Peyer's patch (tissue), 4 donors: ENCODE results near the gene DIP2A. TPM values are rescaled to one million over a fixed set of nuclear protein-coding genes. Genes with fewer than 3 reads are reported as not detected.

Source experiments
- DNase-seq, 3 donors: peaks; one replicate each; pipeline ENCODE4 v3.0.0-alpha.2; 2017 to 2019
- H3K27ac ChIP-seq, 4 donors: fragments of 200-600 bp; sonication (generic); one replicate each; pipeline ENCODE4 v1.5.1; 2016 to 2019
- H3K27me3 ChIP-seq, 2 donors: fragments of 200-600 bp; sonication (generic); one replicate each; pipeline ENCODE4 v1.5.1; 2019
- H3K36me3 ChIP-seq, 3 donors: fragments of 200-600 bp; sonication (generic); one replicate each; pipeline ENCODE4 v1.5.1; 2016 to 2019
- H3K4me1 ChIP-seq, 4 donors: fragments of 200-600 bp; sonication (generic); one replicate each; pipeline ENCODE4 v1.5.1; 2016 to 2019
- H3K4me3 ChIP-seq, 4 donors: fragments of 200-600 bp; sonication (generic); 1 replicate in 3 of 4; 2 replicates in 1 of 4; pipeline ENCODE4 v1.5.1; 2016 to 2019; ENCODE audit warnings: mild to moderate bottlenecking in 1 of 4
- H3K9me3 ChIP-seq, 4 donors: fragments of 200-600 bp; sonication (generic); one replicate each; pipeline ENCODE4 v1.5.1; 2016 to 2019; ENCODE audit warnings: mild to moderate bottlenecking in 1 of 4
- POLR2A ChIP-seq, 2 donors: fragments of 450-650 bp; IDR thresholded peaks; one replicate each; pipeline ENCODE4 v1.5.1; 2017; ENCODE audit warnings: antibody characterized with exemption in 2 of 2, mild to moderate bottlenecking in 2 of 2, moderate library complexity in 2 of 2
- total RNA-seq, 4 donors: library from RNA; depleted of rRNA; stranded (reverse); fragments of >200 nt; gene quantifications; one replicate each; pipeline ENCODE4 v1.1.0, GENCODE V29; 2016
- TF ChIP-seq, protein P1 (sequence below), 6 experiments: fragments of 450-650 bp in 4 of 6; fragments of 200-600 bp in 2 of 6; sonication (generic) in 1 of 6; IDR thresholded peaks; one replicate each; pipeline ENCODE4 v1.5.1; 2017 to 2019; ENCODE audit warnings: antibody characterized with exemption in 6 of 6, mild to moderate bottlenecking in 3 of 6, moderate library complexity in 1 of 6

Gene DIP2A
- total RNA-seq, 4 donors from 2014 or later, result 69.9 to 108 (median 85.3) TPM

DNA sequence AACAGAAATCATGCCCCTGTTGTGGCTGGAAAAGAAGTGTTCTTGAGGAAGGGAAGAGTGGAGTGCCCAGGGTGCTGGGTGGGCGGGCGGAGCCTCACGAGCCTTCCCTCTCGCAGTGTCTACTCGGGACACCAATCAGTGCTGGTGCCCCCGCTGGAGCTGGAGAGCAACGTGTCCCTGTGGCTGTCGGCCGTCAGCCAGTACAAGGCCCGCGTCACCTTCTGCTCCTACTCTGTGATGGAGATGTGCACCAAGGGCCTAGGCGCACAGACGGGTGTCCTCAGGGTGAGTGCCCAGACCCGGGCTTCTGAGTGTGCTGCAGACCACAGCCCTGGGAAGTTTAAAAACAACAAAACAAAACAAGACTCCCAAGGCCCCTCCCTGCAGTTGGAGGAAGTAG is 98.8 kb downstream of the DIP2A start:
- no peaks in the 10 kb centered on the region for H3K9me3 ChIP-seq
- TF ChIP-seq, protein P1, sequence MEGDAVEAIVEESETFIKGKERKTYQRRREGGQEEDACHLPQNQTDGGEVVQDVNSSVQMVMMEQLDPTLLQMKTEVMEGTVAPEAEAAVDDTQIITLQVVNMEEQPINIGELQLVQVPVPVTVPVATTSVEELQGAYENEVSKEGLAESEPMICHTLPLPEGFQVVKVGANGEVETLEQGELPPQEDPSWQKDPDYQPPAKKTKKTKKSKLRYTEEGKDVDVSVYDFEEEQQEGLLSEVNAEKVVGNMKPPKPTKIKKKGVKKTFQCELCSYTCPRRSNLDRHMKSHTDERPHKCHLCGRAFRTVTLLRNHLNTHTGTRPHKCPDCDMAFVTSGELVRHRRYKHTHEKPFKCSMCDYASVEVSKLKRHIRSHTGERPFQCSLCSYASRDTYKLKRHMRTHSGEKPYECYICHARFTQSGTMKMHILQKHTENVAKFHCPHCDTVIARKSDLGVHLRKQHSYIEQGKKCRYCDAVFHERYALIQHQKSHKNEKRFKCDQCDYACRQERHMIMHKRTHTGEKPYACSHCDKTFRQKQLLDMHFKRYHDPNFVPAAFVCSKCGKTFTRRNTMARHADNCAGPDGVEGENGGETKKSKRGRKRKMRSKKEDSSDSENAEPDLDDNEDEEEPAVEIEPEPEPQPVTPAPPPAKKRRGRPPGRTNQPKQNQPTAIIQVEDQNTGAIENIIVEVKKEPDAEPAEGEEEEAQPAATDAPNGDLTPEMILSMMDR (IDR thresholded peaks at IDR 0.05), result no peak
- no peak for TF ChIP-seq POLR2A (IDR thresholded peaks at IDR 0.05)
- peaks cover 0 to 90% (median 0%) of the 10 kb centered on the region in 3 donors for H3K36me3 ChIP-seq
- H3K27ac ChIP-seq, result no peak overlapping the region
- H3K27me3 ChIP-seq, result no peaks in the 10 kb centered on the region
- no peak overlapping the region for H3K4me3 ChIP-seq
- H3K4me1 ChIP-seq, result peaks cover 0 to 3% (median 0%) of the 10 kb centered on the region in 4 donors
- DNase-seq, result no peak

DNA sequence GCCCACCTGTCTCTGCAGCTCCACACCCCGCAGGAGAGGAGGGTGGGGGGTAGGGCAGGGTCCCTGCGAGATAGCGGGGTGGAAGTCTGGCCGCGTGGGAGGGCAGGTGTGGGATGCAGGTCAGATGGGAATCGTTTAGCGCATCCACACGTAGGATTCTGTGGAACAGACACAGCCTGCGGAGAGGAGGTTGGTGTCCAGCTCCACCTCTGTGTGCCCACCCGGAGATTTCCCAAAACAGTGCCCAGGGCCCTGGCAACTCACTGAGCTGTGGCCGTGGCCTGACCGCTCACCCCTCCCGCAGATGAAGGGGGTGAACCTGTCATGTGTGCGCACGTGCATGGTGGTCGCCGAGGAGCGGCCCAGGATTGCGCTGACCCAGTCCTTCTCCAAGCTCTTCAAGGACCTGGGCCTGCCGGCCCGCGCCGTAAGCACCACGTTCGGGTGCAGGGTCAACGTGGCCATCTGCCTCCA is 99.3 kb downstream of the DIP2A start:
- Histone ChIP-seq H3K27ac (no peak overlapping the region), H3K27me3 (no peaks in the 10 kb centered on the region), H3K4me1 (peaks cover 0 to 3% (median 0%) of the 10 kb centered on the region in 4 donors), H3K4me3 (no peak overlapping the region), H3K36me3 (peaks cover 0 to 91% (median 0%) of the 10 kb centered on the region in 3 donors), H3K9me3 (no peaks in the 10 kb centered on the region)
- no peak for TF ChIP-seq POLR2A (IDR thresholded peaks at IDR 0.05)
- TF ChIP-seq, protein P1 (IDR thresholded peaks at IDR 0.05), result no peak
- no peak for DNase-seq

DNA sequence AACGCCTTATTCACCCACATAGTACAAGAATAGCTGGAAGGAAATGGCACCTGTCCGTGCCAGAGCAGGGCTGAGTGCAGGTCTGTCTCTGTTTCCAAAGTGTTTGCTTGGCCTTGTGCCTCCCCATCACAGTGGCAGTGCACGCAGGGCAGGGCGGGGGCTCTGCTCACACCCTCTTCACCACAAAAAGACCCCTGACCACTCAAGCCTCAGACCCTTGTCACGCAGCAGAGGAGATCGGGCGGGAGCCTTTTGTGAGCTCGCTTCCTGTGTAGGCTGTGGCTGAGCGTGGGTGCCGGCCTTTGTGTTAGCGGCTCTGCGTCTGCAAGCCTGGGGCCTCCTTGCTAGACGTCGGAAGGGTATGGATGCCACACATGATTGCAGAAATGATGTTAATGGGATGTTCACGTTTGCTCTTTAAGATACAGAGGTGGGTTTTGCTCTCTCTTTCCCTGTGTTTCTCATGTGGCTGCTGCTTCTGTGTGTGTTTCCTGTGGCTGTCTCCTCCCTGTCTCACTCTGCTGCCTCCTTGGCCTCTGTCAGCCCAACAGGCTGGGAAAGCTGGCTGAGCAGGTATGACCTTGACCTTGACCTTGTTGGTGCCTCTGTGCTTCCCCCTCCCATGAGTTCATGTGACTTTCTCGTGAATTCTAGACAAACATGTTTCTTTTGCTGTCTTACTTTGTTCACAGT is 100.7 kb downstream of the DIP2A start:
- H3K4me3 ChIP-seq, result peak overlapping the region in 1 of 4 donors; percentile 20
- H3K36me3 ChIP-seq, result peaks cover 0 to 91% (median 0%) of the 10 kb centered on the region in 3 donors
- peak overlapping the region; percentile 22 to 78 (median 64) for H3K27ac ChIP-seq
- no peaks in the 10 kb centered on the region for H3K27me3 ChIP-seq
- peaks cover 0 to 3% (median 0%) of the 10 kb centered on the region in 4 donors for H3K4me1 ChIP-seq
- no peaks in the 10 kb centered on the region for H3K9me3 ChIP-seq
- TF ChIP-seq, protein P1 (IDR thresholded peaks at IDR 0.05), result no peak
- TF ChIP-seq POLR2A (IDR thresholded peaks at IDR 0.05), result no peak
- peak; percentile 46 to 60 (median 51) for DNase-seq

DNA sequence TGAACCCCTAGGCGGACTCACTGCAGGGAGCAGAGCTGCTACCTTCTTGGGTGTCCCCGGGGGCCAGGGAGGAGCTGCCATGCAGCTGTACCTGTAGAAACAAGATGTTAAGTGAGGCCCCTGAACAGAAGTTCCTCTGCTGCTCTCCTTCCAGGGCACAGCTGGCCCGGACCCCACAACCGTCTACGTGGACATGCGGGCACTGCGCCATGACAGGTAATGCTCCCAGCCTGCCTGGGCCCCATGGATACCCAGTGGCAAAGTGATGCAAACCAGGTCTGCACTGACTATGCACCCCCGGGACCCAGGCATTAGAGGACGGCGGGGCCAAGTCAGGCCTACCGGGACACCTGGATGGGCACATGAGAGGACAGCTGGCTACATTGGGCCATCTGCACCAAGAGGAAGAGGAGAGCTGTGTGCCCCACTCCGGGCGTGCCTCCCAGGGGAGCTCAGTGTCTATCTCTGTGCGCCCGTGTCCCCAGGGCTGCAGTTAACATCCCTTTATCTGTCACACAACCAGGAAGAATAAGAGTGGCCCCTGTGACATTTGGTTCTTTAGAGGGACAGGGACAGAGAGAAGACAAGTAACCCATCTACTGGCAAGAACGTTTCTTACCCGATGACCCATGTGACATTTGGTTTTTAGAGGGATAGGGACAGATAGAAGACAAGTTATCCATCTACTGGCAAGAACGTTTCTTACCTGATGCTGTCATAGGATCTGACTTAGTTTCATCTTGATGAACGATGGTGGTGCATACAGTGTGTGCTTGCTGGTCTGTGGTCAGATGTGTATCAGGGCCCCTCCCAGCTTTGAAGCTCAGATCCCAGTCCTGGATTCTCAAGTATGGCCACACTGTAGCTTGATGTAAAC is 102.1 kb downstream of the DIP2A start:
- peaks cover 0 to 91% (median 0%) of the 10 kb centered on the region in 3 donors for H3K36me3 ChIP-seq
- H3K27me3 ChIP-seq, result no peaks in the 10 kb centered on the region
- H3K4me1 ChIP-seq, result peaks cover 0 to 3% (median 0%) of the 10 kb centered on the region in 4 donors
- peak overlapping the region in 1 of 4 donors; percentile 78 for H3K27ac ChIP-seq
- no peaks in the 10 kb centered on the region for H3K9me3 ChIP-seq
- DNase-seq, result peak in 1 of 3 donors; percentile 44
- no peak overlapping the region for H3K4me3 ChIP-seq
- TF ChIP-seq, protein P1 (IDR thresholded peaks at IDR 0.05), result no peak
- no peak for TF ChIP-seq POLR2A (IDR thresholded peaks at IDR 0.05)

DNA sequence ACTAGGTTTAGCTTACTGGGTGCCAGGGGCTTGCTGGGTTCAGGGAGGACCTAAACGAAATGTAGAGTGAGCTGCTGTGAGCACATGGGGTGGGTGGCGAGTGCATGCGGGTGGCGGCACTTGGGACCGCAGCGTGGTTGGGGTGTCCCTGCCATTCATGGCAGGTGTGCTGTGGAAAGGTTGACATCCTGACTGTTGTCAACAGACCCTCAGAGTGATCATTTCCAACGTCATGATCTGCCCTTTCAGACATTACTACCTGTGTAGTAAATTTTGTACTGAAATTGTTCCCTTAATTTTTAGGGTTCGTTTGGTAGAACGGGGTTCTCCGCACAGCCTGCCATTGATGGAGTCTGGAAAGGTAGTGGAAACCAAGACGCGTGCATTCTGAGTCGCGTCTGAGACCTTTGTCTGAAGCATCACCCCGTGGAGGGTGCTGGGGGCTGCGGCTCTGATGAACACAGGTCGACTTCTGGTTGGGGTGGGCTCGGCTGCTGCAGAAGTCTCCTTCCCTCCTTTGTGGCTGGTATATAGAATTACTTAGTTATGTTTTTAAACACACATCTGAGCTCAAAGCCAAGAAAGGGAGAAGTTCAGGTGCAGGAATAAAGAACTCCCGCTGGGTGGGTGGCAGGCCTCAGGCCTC is 102.9 kb downstream of the DIP2A start:
- Histone ChIP-seq H3K36me3 (peaks cover 0 to 91% (median 0%) of the 10 kb centered on the region in 3 donors), H3K27me3 (no peaks in the 10 kb centered on the region)
- TF ChIP-seq POLR2A (IDR thresholded peaks at IDR 0.05), result no peak
- TF ChIP-seq, protein P1 (IDR thresholded peaks at IDR 0.05), result no peak

More for the DNA sequence above, 102.9 kb downstream of the DIP2A start:
- no peak for DNase-seq
- no peaks in the 10 kb centered on the region for H3K9me3 ChIP-seq
- peaks cover 0 to 3% (median 0%) of the 10 kb centered on the region in 4 donors for H3K4me1 ChIP-seq
- no peak overlapping the region for H3K27ac ChIP-seq
- no peak overlapping the region for H3K4me3 ChIP-seq
